Measurements from ENCODE around the gene SPART.

The SPART gene

GRCh38 chr13:36374063-36374462, 27.9 kb upstream of the SPART start:
- no peak overlapping the region for H3K4me3 Mint-ChIP-seq
- no peak overlapping the region for H3K27ac Mint-ChIP-seq
- no peaks in the 10 kb centered on the region for H3K27me3 Mint-ChIP-seq (ENCODE audit: low read depth)
- H3K4me1 Mint-ChIP-seq = peaks cover 15% of the 10 kb centered on the region
- TF ChIP-seq CTCF (IDR thresholded peaks at IDR 0.05; ENCODE audit: unreplicated experiment in 3 of 3) = no peak
- H3K36me3 Mint-ChIP-seq (ENCODE audit: low read depth) = peaks cover 16% of the 10 kb centered on the region
- no peaks in the 10 kb centered on the region for H3K9me3 Mint-ChIP-seq

- Mint-ChIP-seq H3K9me3 (no peaks in the 10 kb centered on the region), H3K4me3 (no peak overlapping the region), H3K27ac (no peak overlapping the region), H3K4me1 (peaks cover 24% of the 10 kb centered on the region), H3K36me3 (ENCODE audit: low read depth) (peaks cover 20% of the 10 kb centered on the region), H3K27me3 (ENCODE audit: low read depth) (no peaks in the 10 kb centered on the region)
- TF ChIP-seq CTCF (IDR thresholded peaks at IDR 0.05; ENCODE audit: unreplicated experiment in 3 of 3) = no peak
Measured at GRCh38 chr13:36371185-36371584, 25.0 kb upstream of the SPART start.

- Mint-ChIP-seq H3K27ac (peak overlapping the region in 2 of 3 experiments; percentile 69 to 73), H3K36me3 (ENCODE audit: low read depth) (peaks cover 20% of the 10 kb centered on the region), H3K9me3 (no peaks in the 10 kb centered on the region), H3K27me3 (ENCODE audit: low read depth) (no peaks in the 10 kb centered on the region), H3K4me1 (peaks cover 36% of the 10 kb centered on the region), H3K4me3 (no peak overlapping the region)
- TF ChIP-seq CTCF (IDR thresholded peaks at IDR 0.05; ENCODE audit: unreplicated experiment in 3 of 3) = no peak
Measured at GRCh38 chr13:36370108-36370429, 23.9 kb upstream of the SPART start.

GRCh38 chr13:36369268-36370107, 23.3 kb upstream of the SPART start:
- no peaks in the 10 kb centered on the region for H3K9me3 Mint-ChIP-seq
- H3K36me3 Mint-ChIP-seq (ENCODE audit: low read depth) = peaks cover 20% of the 10 kb centered on the region
- H3K27ac Mint-ChIP-seq = peak overlapping the region; percentile 36 to 73 (median 69)
- H3K4me1 Mint-ChIP-seq = peaks cover 41% of the 10 kb centered on the region
- H3K27me3 Mint-ChIP-seq (ENCODE audit: low read depth) = no peaks in the 10 kb centered on the region
- no peak overlapping the region for H3K4me3 Mint-ChIP-seq
- TF ChIP-seq CTCF (IDR thresholded peaks at IDR 0.05; ENCODE audit: unreplicated experiment in 3 of 3) = no peak

GRCh38 chr13:36366031-36366430, 19.8 kb upstream of the SPART start:
- peak overlapping the region in 1 of 3 experiments; percentile 12 for H3K4me3 Mint-ChIP-seq
- peaks cover 48% of the 10 kb centered on the region for H3K4me1 Mint-ChIP-seq
- H3K27ac Mint-ChIP-seq = peak overlapping the region in 1 of 3 experiments; percentile 6
- peaks cover 4% of the 10 kb centered on the region for H3K36me3 Mint-ChIP-seq (ENCODE audit: low read depth)
- H3K27me3 Mint-ChIP-seq (ENCODE audit: low read depth) = no peaks in the 10 kb centered on the region
- no peaks in the 10 kb centered on the region for H3K9me3 Mint-ChIP-seq
- no peak for TF ChIP-seq CTCF (IDR thresholded peaks at IDR 0.05; ENCODE audit: unreplicated experiment in 3 of 3)

GRCh38 chr13:36363366-36363863, 17.2 kb upstream of the SPART start:
- H3K27ac Mint-ChIP-seq = peak overlapping the region; percentile 11 to 45 (median 20)
- H3K27me3 Mint-ChIP-seq (ENCODE audit: low read depth) = no peaks in the 10 kb centered on the region
- H3K4me1 Mint-ChIP-seq = peaks cover 42% of the 10 kb centered on the region
- peaks cover 4% of the 10 kb centered on the region for H3K36me3 Mint-ChIP-seq (ENCODE audit: low read depth)
- no peaks in the 10 kb centered on the region for H3K9me3 Mint-ChIP-seq
- TF ChIP-seq CTCF (IDR thresholded peaks at IDR 0.05; ENCODE audit: unreplicated experiment in 3 of 3) = no peak
- peak overlapping the region in 1 of 3 experiments; percentile 17 for H3K4me3 Mint-ChIP-seq

All from nephron (organoid).